HepG2 (cell line): Measurements from ENCODE around the gene CCDC3. TPM values are rescaled to one million over a fixed set of nuclear protein-coding genes. Genes with fewer than 3 reads are reported as not detected.

Source experiments
- ATAC-seq: fragments of 200-7000 bp; cut with Tn5 transposase; 3 replicates; pipeline ENCODE4 v1.9.1; 2020; ENCODE audit warnings: mild to moderate bottlenecking, moderate library complexity
- BruUV-seq: library from RNA; stranded (reverse); fragments of 400-500 nt; replicated peaks from 2 replicates; lab custom pipeline; 2021; lab: Mats Ljungman, UMichigan
- CTCF ChIA-PET: fragments of 300-600 bp; formaldehyde crosslinking; extraction: SDS; loops from one replicate; lab custom pipeline; 2021; ENCODE audit warnings: low total read pairs, inconsistent platforms, low intra/inter-chr PET ratio; lab: Yijun Ruan, JAX
- POLR2A ChIA-PET: fragments of 350-600 bp; sonication (Branson Sonifier 250); formaldehyde crosslinking; loops from one replicate; lab custom pipeline; 2020; ENCODE audit warnings: antibody characterized with exemption, inconsistent platforms; lab: Yijun Ruan, JAX
- DNase-seq: peaks from one replicate; pipeline ENCODE4 v3.0.0-alpha.2; 2015; ENCODE audit warnings: low spot score
- FAIRE-seq: peaks from 3 replicates; lab custom pipeline; 2011; peaks lifted over from hg19 to GRCh38; lab: Jason Lieb, UNC
- H2AFZ ChIP-seq: one replicate; pipeline ENCODE4 v1.6.1; 2011; ENCODE audit warnings: low read length, inconsistent platforms
- H3K27ac ChIP-seq: fragments of 300-600 bp; 3 replicates; pipeline ENCODE4 v1.8.0; 2011; ENCODE audit warnings: mixed run types, mild to moderate bottlenecking, mixed read lengths, low read length, inconsistent platforms; ENCODE audit not compliant: insufficient read depth; ENCODE audit errors: extremely low read length
- H3K27me3 ChIP-seq, 2 experiments: fragments of 200-600 bp in 1 of 2; 2 replicates in 1 of 2; 3 replicates in 1 of 2; pipeline versions ENCODE4 v1.6.0 to v1.8.0; 2011; ENCODE audit warnings: low read length in 2 of 2, mild to moderate bottlenecking in 2 of 2, moderate library complexity in 2 of 2, inconsistent platforms in 1 of 2; ENCODE audit not compliant: insufficient read depth in 2 of 2, control insufficient read depth in 1 of 2
- H3K36me3 ChIP-seq, 2 experiments: fragments of 200-600 bp in 1 of 2; replicated peaks in 1 of 2; 2 replicates in 1 of 2; 3 replicates in 1 of 2; pipeline versions ENCODE4 v1.5.1 to v1.8.0; 2011; ENCODE audit warnings: low read length in 2 of 2, inconsistent platforms in 1 of 2; ENCODE audit not compliant: insufficient read depth in 2 of 2, control insufficient read depth in 1 of 2
- H3K4me1 ChIP-seq: 2 replicates; pipeline ENCODE4 v1.5.1; 2012; ENCODE audit warnings: low read length, inconsistent platforms; ENCODE audit not compliant: insufficient read depth
- H3K4me2 ChIP-seq: 2 replicates; pipeline ENCODE4 v1.6.0; 2011; ENCODE audit warnings: low read depth, low read length, inconsistent platforms
- H3K4me3 ChIP-seq, 3 experiments: fragments of 200-600 bp in 1 of 3; sonication (generic), shearing (Covaris generic) in 1 of 3; replicated peaks in 1 of 3; 2 replicates each; pipeline ENCODE4 v1.5.1; 2011 to 2016; ENCODE audit warnings: low read length in 3 of 3, inconsistent platforms in 2 of 3, low read depth in 2 of 3, mild to moderate bottlenecking in 2 of 3, control low read depth in 1 of 3, mixed read lengths in 1 of 3; ENCODE audit not compliant: insufficient read depth in 1 of 3
- H3K79me2 ChIP-seq: one replicate; pipeline ENCODE4 v1.6.1; 2011; ENCODE audit warnings: low read length, inconsistent platforms; ENCODE audit not compliant: insufficient read depth
- H3K9ac ChIP-seq: 2 replicates; pipeline ENCODE4 v1.6.0; 2011; ENCODE audit warnings: mild to moderate bottlenecking, low read depth, low read length, inconsistent platforms; ENCODE audit not compliant: insufficient read depth
- H3K9me3 ChIP-seq: 2 replicates; pipeline ENCODE4 v1.5.1; 2012; ENCODE audit warnings: mild to moderate bottlenecking, low read length
- H4K20me1 ChIP-seq: 2 replicates; pipeline ENCODE4 v1.6.0; 2011; ENCODE audit warnings: inconsistent platforms, mild to moderate bottlenecking, low read length, moderate library complexity; ENCODE audit not compliant: insufficient read depth
- ATF7-NPFF ChIP-seq: sonication (generic); formaldehyde crosslinking; IDR thresholded peaks from 2 replicates; pipeline ENCODE4 v1.8.1; 2023; ENCODE audit warnings: mild to moderate bottlenecking, low read depth, missing genetic modification reagents, moderate library complexity
- BHLHE40 ChIP-seq: IDR thresholded peaks from 2 replicates; pipeline ENCODE4 v1.6.1; 2011; ENCODE audit warnings: low read length, improper control_type of control experiment
- DNMT3B ChIP-seq: conservative IDR thresholded peaks from 2 replicates; pipeline ENCODE4 v1.6.1; 2016; ENCODE audit warnings: missing biosample characterization, control low read depth
- ELF3 ChIP-seq: IDR thresholded peaks from 2 replicates; pipeline ENCODE4 v1.6.1; 2016; ENCODE audit warnings: missing genetic modification reagents, missing compliant biosample characterization
- IKZF1 ChIP-seq: fragments of 450-650 bp; IDR thresholded peaks from 2 replicates; pipeline ENCODE4 v1.7.1; 2016
- NCOA1 ChIP-seq: sonication (generic); formaldehyde crosslinking; IDR thresholded peaks from 2 replicates; pipeline ENCODE4 v1.9.0; 2021; ENCODE audit warnings: missing genetic modification reagents
- NR3C1 ChIP-seq: sonication (generic); formaldehyde crosslinking; IDR thresholded peaks from 2 replicates; pipeline ENCODE4 v1.4.0; 2020; ENCODE audit warnings: missing genetic modification reagents
- SMAD1 ChIP-seq: sonication (generic); formaldehyde crosslinking; IDR thresholded peaks from 2 replicates; pipeline ENCODE4 v1.4.0; 2020; ENCODE audit warnings: missing genetic modification reagents, low read depth, mild to moderate bottlenecking, borderline replicate concordance
- SP5 ChIP-seq: IDR thresholded peaks from 2 replicates; pipeline ENCODE4 v1.6.1; 2016; ENCODE audit warnings: low read depth, borderline replicate concordance
- ZNF567 ChIP-seq: sonication (generic); formaldehyde crosslinking; IDR thresholded peaks from 2 replicates; pipeline ENCODE4 v1.8.1; 2023; ENCODE audit warnings: mild to moderate bottlenecking, missing genetic modification reagents, borderline replicate concordance
- ZNF766 ChIP-seq: sonication (generic); formaldehyde crosslinking; IDR thresholded peaks from 2 replicates; pipeline ENCODE4 v1.5.0; 2020; ENCODE audit warnings: missing genetic modification reagents, borderline replicate concordance
- WGBS: methylation state at CpG from one replicate; pipeline ENCODE4 v1.1.6; 2017; ENCODE audit warnings: low lambda C conversion rate; 5-methylcytosine and 5-hydroxymethylcytosine counted together
- in situ Hi-C: cut with HindIII; loops from 2 replicates; pipeline ENCODE4 v1.10.0; 2017; ENCODE audit warnings: low pct_unique_long_range_greater_than_20kb; ENCODE audit not compliant: extremely low pct_ligation_motif_present
- intact Hi-C: fragments of 100-400 bp; cut with micrococcal nuclease; formaldehyde crosslinking; loops from one replicate; pipeline ENCODE4 v1.10.0; 2022; ENCODE audit not compliant: unreplicated experiment
- polyA plus RNA-seq, 8 experiments: library from polyadenylated mRNA; depleted of rRNA in 3 of 8; stranded (reverse) in 7 of 8; unstranded in 1 of 8; fragments of >200 nt; fragmentation: Illumina TruSeq in 4 of 8; extraction: Trizol in 4 of 8; gene quantifications; 2 replicates each; pipeline versions ENCODE4 v1.2.1 to v1.2.3, GENCODE V29; 2011 to 2016; ENCODE audit warnings: low read depth in 4 of 8, missing spikeins in 1 of 8, mixed read lengths in 1 of 8; ENCODE audit not compliant: insufficient read depth in 1 of 8
- total RNA-seq, 5 experiments: library from RNA; depleted of rRNA; stranded (reverse); fragments of >200 nt; fragmentation: Illumina TruSeq; extraction: Trizol; gene quantifications; 2 replicates each; pipeline ENCODE4 v1.2.3, GENCODE V29; 2016; ENCODE audit warnings: low read depth in 1 of 5
- TF ChIP-seq, protein P1 (sequence below): sonication (generic); formaldehyde crosslinking; conservative IDR thresholded peaks from 2 replicates; pipeline ENCODE4 v1.8.0; 2022; ENCODE audit warnings: missing genetic modification reagents
- TF ChIP-seq, protein P2 (sequence below): sonication (generic); formaldehyde crosslinking; IDR thresholded peaks from 2 replicates; pipeline ENCODE4 v1.5.1; 2020; ENCODE audit warnings: missing genetic modification reagents, mild to moderate bottlenecking, borderline replicate concordance
- TF ChIP-seq, protein P3 (sequence below): sonication (generic); formaldehyde crosslinking; IDR thresholded peaks from 2 replicates; pipeline ENCODE4 v1.4.0; 2020; ENCODE audit warnings: missing genetic modification reagents, borderline replicate concordance

The CCDC3 gene
- total and polyA plus RNA-seq, 2 of the 13 experiments (the other 11 are each of a cell fraction or from before 2014, with no cell fraction given) = not detected

DNA sequence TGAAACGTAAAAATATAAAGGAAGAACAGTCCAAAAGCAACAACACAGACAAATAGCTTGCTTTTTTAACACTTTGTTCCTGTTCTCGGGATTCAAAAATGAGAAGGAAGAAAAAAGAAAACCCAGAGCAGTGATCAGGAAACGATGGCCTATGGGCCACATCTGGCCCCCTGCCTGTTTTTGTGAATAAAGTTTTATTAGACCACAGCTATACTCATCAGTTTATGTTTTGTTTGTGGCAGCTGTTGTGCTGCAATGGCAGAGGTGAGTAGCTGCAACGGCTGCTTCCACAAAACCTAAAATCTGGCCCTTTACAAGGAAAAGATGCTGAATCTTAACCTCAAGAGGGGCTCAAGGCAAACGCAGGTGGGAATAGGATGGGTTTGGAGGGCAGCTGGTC, 96.4 kb downstream of the CCDC3 start:
- Histone ChIP-seq H3K27me3 (peaks cover 0 to 2% of the 10 kb centered on the region in 2 experiments; a peak in 1 of 5 replicates), H3K9me3 (no peaks in the 10 kb centered on the region), H4K20me1 (no peaks in the 10 kb centered on the region), H3K79me2 (no peaks in the 10 kb centered on the region), H3K27ac (no peak overlapping the region), H3K4me2 (no peak overlapping the region), H3K4me1 (no peaks in the 10 kb centered on the region), H3K9ac (no peak overlapping the region), H3K4me3 (no peak overlapping the region), H3K36me3 (no peaks in the 10 kb centered on the region), H2AFZ (no peak overlapping the region)
- no peak for TF ChIP-seq IKZF1
- no peak for TF ChIP-seq ZNF567
- TF ChIP-seq, protein P1, sequence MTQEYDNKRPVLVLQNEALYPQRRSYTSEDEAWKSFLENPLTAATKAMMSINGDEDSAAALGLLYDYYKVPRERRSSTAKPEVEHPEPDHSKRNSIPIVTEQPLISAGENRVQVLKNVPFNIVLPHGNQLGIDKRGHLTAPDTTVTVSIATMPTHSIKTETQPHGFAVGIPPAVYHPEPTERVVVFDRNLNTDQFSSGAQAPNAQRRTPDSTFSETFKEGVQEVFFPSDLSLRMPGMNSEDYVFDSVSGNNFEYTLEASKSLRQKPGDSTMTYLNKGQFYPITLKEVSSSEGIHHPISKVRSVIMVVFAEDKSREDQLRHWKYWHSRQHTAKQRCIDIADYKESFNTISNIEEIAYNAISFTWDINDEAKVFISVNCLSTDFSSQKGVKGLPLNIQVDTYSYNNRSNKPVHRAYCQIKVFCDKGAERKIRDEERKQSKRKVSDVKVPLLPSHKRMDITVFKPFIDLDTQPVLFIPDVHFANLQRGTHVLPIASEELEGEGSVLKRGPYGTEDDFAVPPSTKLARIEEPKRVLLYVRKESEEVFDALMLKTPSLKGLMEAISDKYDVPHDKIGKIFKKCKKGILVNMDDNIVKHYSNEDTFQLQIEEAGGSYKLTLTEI (CRISPR knock-in tag) = no peak
- no peak for TF ChIP-seq ELF3
- TF ChIP-seq BHLHE40 = no peak
- TF ChIP-seq ZNF766 (CRISPR knock-in tag) = no peak
- TF ChIP-seq NR3C1 = no peak
- TF ChIP-seq SMAD1 = no peak
- no peak for TF ChIP-seq ATF7-NPFF (CRISPR knock-in tag)
- TF ChIP-seq, protein P2, sequence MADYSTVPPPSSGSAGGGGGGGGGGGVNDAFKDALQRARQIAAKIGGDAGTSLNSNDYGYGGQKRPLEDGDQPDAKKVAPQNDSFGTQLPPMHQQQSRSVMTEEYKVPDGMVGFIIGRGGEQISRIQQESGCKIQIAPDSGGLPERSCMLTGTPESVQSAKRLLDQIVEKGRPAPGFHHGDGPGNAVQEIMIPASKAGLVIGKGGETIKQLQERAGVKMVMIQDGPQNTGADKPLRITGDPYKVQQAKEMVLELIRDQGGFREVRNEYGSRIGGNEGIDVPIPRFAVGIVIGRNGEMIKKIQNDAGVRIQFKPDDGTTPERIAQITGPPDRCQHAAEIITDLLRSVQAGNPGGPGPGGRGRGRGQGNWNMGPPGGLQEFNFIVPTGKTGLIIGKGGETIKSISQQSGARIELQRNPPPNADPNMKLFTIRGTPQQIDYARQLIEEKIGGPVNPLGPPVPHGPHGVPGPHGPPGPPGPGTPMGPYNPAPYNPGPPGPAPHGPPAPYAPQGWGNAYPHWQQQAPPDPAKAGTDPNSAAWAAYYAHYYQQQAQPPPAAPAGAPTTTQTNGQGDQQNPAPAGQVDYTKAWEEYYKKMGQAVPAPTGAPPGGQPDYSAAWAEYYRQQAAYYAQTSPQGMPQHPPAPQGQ (CRISPR knock-in tag) = no peak
- no peak for TF ChIP-seq NCOA1 (CRISPR knock-in tag)
- TF ChIP-seq SP5 (CRISPR knock-in tag) = no peak
- no peak for TF ChIP-seq DNMT3B (CRISPR knock-in tag)
- TF ChIP-seq, protein P3, sequence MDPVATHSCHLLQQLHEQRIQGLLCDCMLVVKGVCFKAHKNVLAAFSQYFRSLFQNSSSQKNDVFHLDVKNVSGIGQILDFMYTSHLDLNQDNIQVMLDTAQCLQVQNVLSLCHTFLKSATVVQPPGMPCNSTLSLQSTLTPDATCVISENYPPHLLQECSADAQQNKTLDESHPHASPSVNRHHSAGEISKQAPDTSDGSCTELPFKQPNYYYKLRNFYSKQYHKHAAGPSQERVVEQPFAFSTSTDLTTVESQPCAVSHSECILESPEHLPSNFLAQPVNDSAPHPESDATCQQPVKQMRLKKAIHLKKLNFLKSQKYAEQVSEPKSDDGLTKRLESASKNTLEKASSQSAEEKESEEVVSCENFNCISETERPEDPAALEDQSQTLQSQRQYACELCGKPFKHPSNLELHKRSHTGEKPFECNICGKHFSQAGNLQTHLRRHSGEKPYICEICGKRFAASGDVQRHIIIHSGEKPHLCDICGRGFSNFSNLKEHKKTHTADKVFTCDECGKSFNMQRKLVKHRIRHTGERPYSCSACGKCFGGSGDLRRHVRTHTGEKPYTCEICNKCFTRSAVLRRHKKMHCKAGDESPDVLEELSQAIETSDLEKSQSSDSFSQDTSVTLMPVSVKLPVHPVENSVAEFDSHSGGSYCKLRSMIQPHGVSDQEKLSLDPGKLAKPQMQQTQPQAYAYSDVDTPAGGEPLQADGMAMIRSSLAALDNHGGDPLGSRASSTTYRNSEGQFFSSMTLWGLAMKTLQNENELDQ (CRISPR knock-in tag) = no peak
- in situ Hi-C loops (no loop called here), intact Hi-C loops (no loop called here)
- DNase-seq (no peak), FAIRE-seq (no peak), ATAC-seq (no peak)
- BruUV-seq = no TSS peak
- ChIA-PET CTCF (no interaction called here), POLR2A (no interaction called here)
- WGBS = 3% methylated on average over 5 of the region's 5 CpGs
